Middle frontal gyrus (tissue), 1 donor: Measurements from ENCODE around the gene MEX3D.
"Not testable (repeated sequence)": the region's sequence is repeated elsewhere in the genome, so short reads cannot be mapped to it uniquely, and the experiment has no call there.

Source experiments
- DNase-seq: peaks from one replicate; pipeline ENCODE4 v3.0.0-alpha.2; 2015; ENCODE audit warnings: low spot score; ENCODE audit errors: extremely low spot score

The MEX3D gene

DNA sequence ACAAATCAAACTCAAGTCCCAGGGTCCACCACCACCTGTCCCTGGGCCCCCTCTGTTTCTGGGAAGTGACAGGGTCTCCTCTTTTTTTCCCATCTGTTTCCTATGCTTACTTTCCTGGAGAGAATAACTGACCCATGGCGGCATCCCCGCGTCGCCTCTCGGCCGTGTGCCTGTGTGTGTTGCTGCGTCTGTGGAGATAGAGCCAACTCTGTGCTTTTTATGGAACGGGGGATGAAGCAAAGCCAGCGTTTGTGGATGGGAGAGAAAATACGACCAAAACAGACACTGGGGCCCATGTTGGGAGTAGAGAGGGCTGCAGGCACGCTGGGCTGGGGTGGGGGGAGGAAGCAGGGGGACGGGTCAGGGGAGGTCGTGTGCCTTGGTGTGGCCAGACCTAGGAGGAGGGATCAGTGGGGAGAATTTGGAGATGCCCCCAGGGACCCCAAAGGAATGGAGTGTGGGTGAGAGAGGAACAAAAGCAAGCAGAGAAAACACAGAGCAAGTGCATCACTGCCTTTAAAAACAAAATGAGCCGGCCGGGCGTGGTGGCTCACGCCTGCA lies 27.7 kb downstream of the MEX3D start:
- no peak for DNase-seq

GRCh38 chr19:1539749-1540148 lies 28.4 kb downstream of the MEX3D start:
- not testable (repeated sequence) for DNase-seq

- no peak for DNase-seq
Observed at GRCh38 chr19:1538978-1539377, 29.1 kb downstream of the MEX3D start.

- not testable (repeated sequence) for DNase-seq
Observed at GRCh38 chr19:1535699-1536098, 32.4 kb downstream of the MEX3D start.

- DNase-seq: no peak
Observed at GRCh38 chr19:1534972-1535371, 33.2 kb downstream of the MEX3D start.

DNA sequence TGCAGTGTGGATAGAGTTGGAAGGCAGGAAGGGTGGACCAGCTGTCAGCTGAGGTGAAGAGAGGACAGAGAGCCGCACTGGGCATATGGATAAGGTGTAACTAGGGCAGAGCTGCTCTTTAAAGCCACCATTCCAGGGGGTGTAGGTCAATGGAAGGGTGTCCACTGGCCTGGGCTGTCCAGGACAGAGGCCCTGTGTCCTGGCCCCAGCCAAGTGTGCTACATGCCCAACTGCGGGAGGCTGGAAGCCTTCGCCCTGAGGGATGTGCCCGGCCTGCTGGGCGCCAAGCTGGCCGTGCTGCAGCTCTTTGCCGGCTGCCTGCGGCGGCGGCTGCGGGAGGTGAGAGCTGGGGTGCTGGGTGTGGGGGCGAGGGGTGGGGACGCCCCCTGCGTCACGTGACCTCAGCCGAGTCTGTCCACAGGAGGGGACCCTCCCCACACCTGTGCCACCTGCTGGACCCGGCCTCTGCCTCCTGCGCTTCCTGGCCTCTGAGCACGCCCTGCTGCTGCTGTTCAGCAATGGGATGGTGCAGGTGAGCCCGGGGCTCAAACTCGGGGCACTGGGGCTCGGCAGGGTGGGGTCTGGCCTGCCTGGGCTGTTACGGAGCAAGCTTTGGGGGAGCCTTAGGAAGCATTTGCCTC lies 34.5 kb downstream of the MEX3D start:
- no peak for DNase-seq

- no peak for DNase-seq
Observed at GRCh38 chr19:1532003-1532402, 36.1 kb downstream of the MEX3D start.

GRCh38 chr19:1531587-1531986 lies 36.5 kb downstream of the MEX3D start:
- DNase-seq: no peak

GRCh38 chr19:1530856-1531255 lies 37.3 kb downstream of the MEX3D start:
- DNase-seq: not testable (repeated sequence)

DNA sequence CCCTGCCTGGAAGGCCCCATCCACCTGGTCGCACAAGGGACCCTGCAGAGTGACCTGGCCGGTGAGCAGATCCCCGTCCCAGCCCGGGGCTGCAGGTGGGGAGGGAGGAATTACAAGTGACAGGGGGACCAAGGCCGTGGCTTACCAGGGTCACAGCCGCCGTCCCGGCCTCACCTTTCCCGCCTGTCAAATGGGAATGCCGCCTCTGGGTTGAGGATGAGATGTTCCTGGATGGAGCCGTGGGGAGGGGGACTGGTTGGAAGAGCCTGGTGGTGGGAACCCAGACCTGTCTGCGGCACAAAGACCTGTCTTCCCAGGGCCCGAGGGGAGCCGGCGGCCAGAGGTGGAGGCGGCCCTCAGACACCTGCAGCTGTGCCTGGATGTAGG lies 38.7 kb downstream of the MEX3D start:
- DNase-seq: no peak

DNA sequence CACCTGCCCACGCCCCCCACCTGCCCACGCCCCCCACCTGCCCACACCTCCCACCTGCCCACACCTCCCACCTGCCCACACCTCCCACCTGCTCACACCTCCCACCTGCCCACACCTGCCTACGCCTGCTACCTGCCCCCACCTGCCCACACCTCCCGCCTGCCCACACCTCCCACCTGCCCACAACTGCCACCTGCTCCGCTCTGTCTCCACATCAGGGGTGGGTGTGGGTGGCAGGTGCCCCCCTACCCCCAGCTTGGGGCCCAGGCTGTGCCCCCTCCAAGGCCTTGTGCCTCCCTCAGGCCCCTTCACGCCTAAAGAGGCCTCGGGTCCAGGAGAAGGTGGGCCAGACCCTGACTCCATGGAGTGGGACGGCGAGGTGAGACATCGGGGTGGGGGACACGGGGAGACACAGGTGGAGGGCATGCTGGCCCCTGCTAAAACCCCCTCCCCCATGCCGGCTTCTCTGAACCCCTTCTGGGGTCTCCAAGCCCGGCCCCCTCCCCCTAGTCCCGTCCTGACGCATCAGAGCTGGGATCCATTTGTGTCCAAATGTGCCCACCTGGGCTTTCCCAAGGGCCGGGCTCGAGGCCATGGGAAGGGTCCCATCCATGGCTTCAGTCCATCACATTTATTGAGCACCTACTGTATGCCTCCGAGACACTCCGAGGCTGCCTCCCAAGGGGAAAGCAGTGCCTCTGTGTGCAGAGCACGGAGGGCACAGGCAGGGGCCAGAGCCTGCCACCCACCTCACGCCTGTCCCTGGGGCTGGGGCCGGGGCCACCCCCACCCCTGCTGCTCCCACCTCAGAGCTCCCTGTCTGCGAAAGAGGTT lies 39.3 kb downstream of the MEX3D start:
- DNase-seq: no peak

- no peak for DNase-seq
Observed at GRCh38 chr19:1527650-1528309, 40.3 kb downstream of the MEX3D start.

DNA sequence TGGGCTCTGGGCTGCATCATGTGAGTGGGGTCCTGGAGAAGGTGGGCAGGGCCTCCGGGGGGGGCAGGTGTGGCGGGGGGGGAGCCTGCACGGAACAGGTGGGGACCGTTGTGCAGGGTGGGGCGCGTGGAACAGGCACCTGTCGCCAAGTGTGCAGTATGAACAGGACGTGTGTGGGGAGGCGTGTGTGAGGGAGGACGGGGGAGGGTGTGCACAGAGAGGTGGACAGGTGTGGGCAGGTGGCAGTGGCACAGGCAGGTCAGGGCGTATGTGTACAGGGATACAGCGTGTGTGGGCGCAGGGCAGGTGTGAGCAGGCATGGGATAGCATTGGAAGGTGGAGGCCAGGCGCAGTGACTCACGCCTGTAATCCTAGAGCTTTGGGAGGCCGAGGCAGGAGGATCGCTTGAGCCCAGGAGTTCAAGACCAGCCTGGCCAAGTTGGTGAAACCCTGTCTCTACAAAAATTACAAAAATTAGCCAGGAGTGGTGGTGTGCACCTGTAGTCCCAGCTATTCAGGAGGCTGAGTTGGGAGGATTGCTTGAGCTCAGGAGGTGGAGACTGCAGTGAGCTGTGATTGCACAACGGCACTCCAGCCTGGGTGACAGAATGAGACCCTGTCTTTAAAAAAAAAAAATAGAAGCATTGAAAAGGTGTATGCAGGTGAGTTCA lies 41.0 kb downstream of the MEX3D start:
- DNase-seq: no peak

DNA sequence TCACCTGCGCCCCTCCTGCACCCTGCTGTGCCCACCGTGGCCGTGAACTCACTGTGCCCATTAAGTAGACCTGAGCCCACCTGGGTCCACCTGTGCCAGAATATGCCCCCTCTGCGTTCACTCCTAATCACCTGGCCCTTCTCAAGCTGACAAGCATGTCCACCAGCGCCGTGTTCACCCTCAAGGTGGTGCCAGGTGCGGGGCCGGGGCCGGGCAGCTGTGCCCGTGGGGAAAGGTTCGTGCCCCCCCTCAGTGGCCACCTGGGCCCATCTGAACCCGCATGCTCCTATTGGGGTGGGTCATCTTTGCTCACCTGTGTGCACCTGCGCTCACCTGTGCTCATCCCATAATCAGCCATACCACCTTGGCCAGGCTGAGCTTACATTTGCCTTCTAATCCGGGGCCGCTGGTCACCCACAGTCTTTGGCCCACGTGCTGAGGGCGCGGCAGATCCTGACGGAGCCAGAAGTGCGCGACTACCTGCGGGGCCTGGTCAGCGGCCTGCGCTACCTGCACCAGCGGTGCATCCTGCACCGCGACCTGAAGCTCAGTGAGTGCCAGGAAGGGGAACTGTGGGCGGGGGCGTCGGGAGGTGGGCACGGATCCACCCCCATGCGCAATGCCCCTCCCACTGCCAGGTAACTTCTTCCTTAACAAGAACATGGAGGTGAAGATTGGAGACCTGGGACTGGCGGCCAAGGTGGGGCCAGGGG lies 41.9 kb downstream of the MEX3D start:
- DNase-seq: no peak

GRCh38 chr19:1525343-1525742 lies 42.8 kb downstream of the MEX3D start:
- no peak for DNase-seq

DNA sequence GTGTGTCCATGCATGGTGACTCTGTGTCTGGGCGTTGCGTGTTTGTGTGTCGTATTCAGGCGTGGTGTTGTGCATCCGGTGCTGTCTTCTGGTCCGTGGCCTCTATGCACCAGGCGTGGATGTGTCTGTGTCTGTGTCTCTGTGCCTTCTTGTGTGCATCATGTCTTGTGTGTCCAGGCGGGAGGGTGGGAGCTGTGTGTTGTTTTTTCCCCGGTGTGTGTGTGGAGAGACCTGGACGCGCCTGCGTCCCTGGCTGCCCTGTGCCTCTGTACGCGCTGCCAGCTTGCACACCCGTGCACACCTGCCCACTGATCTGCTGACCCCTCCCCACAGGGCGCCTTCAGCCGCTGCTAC lies 43.2 kb downstream of the MEX3D start:
- no peak for DNase-seq

- DNase-seq: no peak
Observed at GRCh38 chr19:1524287-1524971, 43.7 kb downstream of the MEX3D start.

DNA sequence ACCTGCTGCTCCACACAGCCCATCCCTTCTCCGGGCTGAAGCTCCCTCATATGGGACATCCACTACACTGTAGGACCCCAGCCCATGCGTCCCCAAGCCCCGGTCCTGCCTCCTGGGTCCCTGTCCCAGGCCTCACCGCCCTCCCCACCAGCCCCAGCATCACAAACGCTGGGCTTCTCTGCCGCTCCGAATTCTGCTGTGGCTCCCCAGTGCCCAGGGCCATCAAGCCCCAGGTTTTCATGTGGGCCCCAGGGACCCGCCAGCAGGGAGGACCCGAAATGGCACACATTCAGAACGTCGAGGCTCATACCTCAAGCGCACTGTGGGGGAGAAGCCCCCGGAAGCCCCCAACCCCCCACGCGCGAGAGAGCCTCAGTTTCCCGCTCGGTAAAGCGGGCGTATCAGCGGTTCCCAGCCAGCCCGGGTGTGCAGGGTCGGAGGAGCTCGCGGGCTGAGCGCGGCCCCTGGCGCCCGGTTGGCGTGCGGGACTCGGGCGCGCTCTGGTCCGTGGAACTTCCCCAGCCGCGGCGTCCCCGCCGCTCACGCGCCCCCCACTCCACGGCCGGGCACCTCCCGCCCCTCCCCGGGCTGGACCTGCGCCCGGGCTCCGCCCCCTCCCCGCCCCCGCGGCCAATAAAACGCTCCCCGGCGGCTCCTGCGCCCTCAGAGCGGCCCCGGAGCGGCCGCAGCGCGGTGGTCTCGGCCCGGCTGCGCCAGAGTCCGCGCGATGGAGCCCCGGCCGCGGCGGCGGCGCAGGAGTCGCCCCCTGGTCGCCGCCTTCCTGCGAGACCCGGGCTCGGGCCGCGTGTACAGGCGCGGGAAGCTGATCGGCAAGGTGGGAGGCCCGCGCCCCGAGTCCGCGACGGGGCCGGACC lies 44.5 kb downstream of the MEX3D start, which contains the start of gene PLK5:
Gene PLK5, plus strand, starts transcription at position 666 of the 875 bp plus-strand sequence. CDS start 2,920 bp downstream, outside the sequence.
- DNase-seq: no peak

GRCh38 chr19:1522838-1523237 lies 45.3 kb downstream of the MEX3D start:
- no peak for DNase-seq
